ENCODE data around the gene PHLDA2. TPM values are rescaled to one million over a fixed set of nuclear protein-coding genes. Genes with fewer than 3 reads are reported as not detected.

The PHLDA2 gene
- total and polyA plus RNA-seq, 2 donors (not counting 1 experiment from before 2014, with no cell fraction given) = 1.4 TPM; not detected in 1

- Histone ChIP-seq H3K4me2 (replicated peaks; ENCODE audit: low read depth, low read length, poor library complexity, severe bottlenecking) (peak overlapping the region; percentile 88), H2AFZ (ENCODE audit: insufficient read depth, low read depth, low read length, poor library complexity, severe bottlenecking) (peak overlapping the region; percentile 79), H3K79me2 (ENCODE audit: control insufficient read depth, insufficient read depth, low read length) (no peaks in the 10 kb centered on the region), H4K20me1 (ENCODE audit: control insufficient read depth, insufficient read depth, low read length, poor library complexity, severe bottlenecking) (no peaks in the 10 kb centered on the region), H3K4me3 (ENCODE audit: control extremely low read depth in 1 of 5, extremely low read depth in 1 of 5, insufficient read depth in 1 of 5, low read depth in 2 of 5, low read length in 4 of 5) (peak overlapping the region in 3 of 5 experiments; percentile 36 to 57 (median 44)), H3K9ac (ENCODE audit: low read length) (peak overlapping the region; percentile 49), H3K27ac (ENCODE audit: low read length in 2 of 2) (no peak overlapping the region), H3K36me3 (replicated peaks in 1 of 2; ENCODE audit: control extremely low read depth in 1 of 2, control insufficient read depth in 1 of 2, extremely low read depth in 1 of 2, insufficient read depth in 2 of 2, low read length in 1 of 2) (no peaks in the 10 kb centered on the region), H3K4me1 (ENCODE audit: control insufficient read depth in 2 of 2, insufficient read depth in 2 of 2, low read length in 2 of 2) (peaks cover 9 to 20% of the 10 kb centered on the region in 2 donors), H3K27me3 (replicated peaks in 1 of 4; ENCODE audit: control extremely low read depth in 1 of 4, control insufficient read depth in 3 of 4, insufficient read depth in 4 of 4, low read length in 3 of 4) (peaks cover 0 to 34% (median 7%) of the 10 kb centered on the region in 4 experiments), H3K9me3 (ENCODE audit: control extremely low read depth in 1 of 3, control insufficient read depth in 2 of 3, insufficient read depth in 1 of 3, low read length in 2 of 3) (no peaks in the 10 kb centered on the region)
- Mint-ChIP-seq H3K4me1 (peaks cover 16% of the 10 kb centered on the region), H3K27ac (no peak overlapping the region), H3K9me3 (ENCODE audit: insufficient read depth) (no peaks in the 10 kb centered on the region), H3K4me3 (peak overlapping the region; percentile 79), H3K27me3 (peaks cover 13% of the 10 kb centered on the region)
- TF ChIP-seq EZH2 (IDR thresholded peaks at IDR 0.05; ENCODE audit: borderline replicate concordance, insufficient read depth, low read depth, low read length, poor library complexity, severe bottlenecking) = no peak
- no peak for TF ChIP-seq CTCF (IDR thresholded peaks at IDR 0.05)
- peak; percentile 1 for ATAC-seq (ENCODE audit: low read depth)
- ChIA-PET POLR2A (no interaction called here), CTCF (interaction anchor here (1.2 to 16.1 kb wide), 5 partner anchors 9 to 466 kb away, joined by 3 to 595 read pairs (median 4); partner anchors contain the start of gene PHLDA2)
- peak; percentile 58 for DNase-seq
- WGBS (ENCODE audit: insufficient coverage) = 16% methylated on average over 38 of the region's 49 CpGs
- intact Hi-C loops (cut with micrococcal nuclease) = loop anchor here (5.0 kb wide), 3 partner anchors 184 to 584 kb away; partner anchors contain the start of genes C11orf21 and TSPAN32
Observed at GRCh38 chr11:2886191-2886894, 42.9 kb downstream of the PHLDA2 start.

- H3K9me3 ChIP-seq (ENCODE audit: control extremely low read depth in 1 of 3, control insufficient read depth in 2 of 3, insufficient read depth in 1 of 3, low read length in 2 of 3) = no peaks in the 10 kb centered on the region
- Mint-ChIP-seq H3K9me3 (ENCODE audit: insufficient read depth) (no peaks in the 10 kb centered on the region), H3K4me3 (peak within 1 kb of the TSS; percentile 95), H3K27me3 (peaks cover 15% of the 10 kb centered on the region), H3K4me1 (peaks cover 16% of the 10 kb centered on the region), H3K27ac (peak within 1 kb of the TSS; percentile 56)
- WGBS (ENCODE audit: insufficient coverage) = under 1% methylated on average over 41 of the region's 61 CpGs
- DNase-seq = peak; percentile 90
- POLR2A ChIA-PET = interaction anchor here (0.6 to 1.0 kb wide), 2 partner anchors 353 to 688 kb away, joined by 3 to 6 read pairs; no protein-coding TSS in a partner anchor
- peak within 1 kb of the TSS; percentile 39 to 93 (median 70) for H3K4me3 ChIP-seq (ENCODE audit: control extremely low read depth in 1 of 5, extremely low read depth in 1 of 5, insufficient read depth in 1 of 5, low read depth in 2 of 5, low read length in 4 of 5)
- no peak within 1 kb of the TSS for H3K27ac ChIP-seq (ENCODE audit: low read length in 2 of 2)
- H3K79me2 ChIP-seq (ENCODE audit: control insufficient read depth, insufficient read depth, low read length) = no peaks in the 10 kb centered on the region
- intact Hi-C loops (cut with micrococcal nuclease) = loop anchor here (1.0 to 5.0 kb wide), 5 partner anchors 107 to 583 kb away; partner anchors contain the start of genes C11orf21, NAP1L4 and TSPAN32
- CTCF ChIA-PET = interaction anchor here (1.2 to 16.1 kb wide), 4 partner anchors 8 to 466 kb away, joined by 3 to 595 read pairs (median 4); no protein-coding TSS in a partner anchor
- no peaks in the 10 kb centered on the region for H4K20me1 ChIP-seq (ENCODE audit: control insufficient read depth, insufficient read depth, low read length, poor library complexity, severe bottlenecking)
- H2AFZ ChIP-seq (ENCODE audit: insufficient read depth, low read depth, low read length, poor library complexity, severe bottlenecking) = peak within 1 kb of the TSS; percentile 86
- TF ChIP-seq EZH2 (IDR thresholded peaks at IDR 0.05; ENCODE audit: borderline replicate concordance, insufficient read depth, low read depth, low read length, poor library complexity, severe bottlenecking) = peak; percentile 2
- TF ChIP-seq CTCF (IDR thresholded peaks at IDR 0.05) = no peak
- ATAC-seq (ENCODE audit: low read depth) = peak; percentile 91
- H3K36me3 ChIP-seq (replicated peaks in 1 of 2; ENCODE audit: control extremely low read depth in 1 of 2, control insufficient read depth in 1 of 2, extremely low read depth in 1 of 2, insufficient read depth in 2 of 2, low read length in 1 of 2) = no peaks in the 10 kb centered on the region
- H3K4me2 ChIP-seq (replicated peaks; ENCODE audit: low read depth, low read length, poor library complexity, severe bottlenecking) = peak within 1 kb of the TSS; percentile 97
- peaks cover 9 to 20% of the 10 kb centered on the region in 2 donors for H3K4me1 ChIP-seq (ENCODE audit: control insufficient read depth in 2 of 2, insufficient read depth in 2 of 2, low read length in 2 of 2)
- peak within 1 kb of the TSS; percentile 71 for H3K9ac ChIP-seq (ENCODE audit: low read length)
- H3K27me3 ChIP-seq (replicated peaks in 1 of 4; ENCODE audit: control extremely low read depth in 1 of 4, control insufficient read depth in 3 of 4, insufficient read depth in 4 of 4, low read length in 3 of 4) = peaks cover 0 to 34% (median 7%) of the 10 kb centered on the region in 4 experiments
Observed at GRCh38 chr11:2885678-2886081, 43.5 kb downstream of the PHLDA2 start, which contains the start of gene CDKN1C. Gene CDKN1C, minus strand, starts transcription at chr11:2885775. Its CDS starts 319 bp downstream, at chr11:2885456.

Data from B cell (primary cell).